HepG2 (cell line): ENCODE results near the gene SOX8. TPM values are rescaled to one million over a fixed set of nuclear protein-coding genes. Genes with fewer than 3 reads are reported as not detected.
A peak's percentile ranks its signal among the peaks of the same experiment; 100 is the strongest.

Experiments used
- ATAC-seq: fragments of 200-7000 bp; cut with Tn5 transposase; 3 replicates; pipeline ENCODE4 v1.9.1; 2020; ENCODE audit warnings: mild to moderate bottlenecking, moderate library complexity
- BruUV-seq: library from RNA; stranded (reverse); fragments of 400-500 nt; replicated peaks from 2 replicates; lab custom pipeline; 2021; lab: Mats Ljungman, UMichigan
- CTCF ChIA-PET: fragments of 300-600 bp; formaldehyde crosslinking; extraction: SDS; loops from one replicate; lab custom pipeline; 2021; ENCODE audit warnings: low total read pairs, inconsistent platforms, low intra/inter-chr PET ratio; lab: Yijun Ruan, JAX
- POLR2A ChIA-PET: fragments of 350-600 bp; sonication (Branson Sonifier 250); formaldehyde crosslinking; loops from one replicate; lab custom pipeline; 2020; ENCODE audit warnings: antibody characterized with exemption, inconsistent platforms; lab: Yijun Ruan, JAX
- DNase-seq: peaks from one replicate; pipeline ENCODE4 v3.0.0-alpha.2; 2015; ENCODE audit warnings: low spot score
- FAIRE-seq: peaks from 3 replicates; lab custom pipeline; 2011; peaks lifted over from hg19 to GRCh38; lab: Jason Lieb, UNC
- H2AFZ ChIP-seq: one replicate; pipeline ENCODE4 v1.6.1; 2011; ENCODE audit warnings: low read length, inconsistent platforms
- H3K27ac ChIP-seq: fragments of 300-600 bp; 3 replicates; pipeline ENCODE4 v1.8.0; 2011; ENCODE audit warnings: mixed run types, mild to moderate bottlenecking, mixed read lengths, low read length, inconsistent platforms; ENCODE audit not compliant: insufficient read depth; ENCODE audit errors: extremely low read length
- H3K27me3 ChIP-seq, 2 experiments: fragments of 200-600 bp in 1 of 2; 2 replicates in 1 of 2; 3 replicates in 1 of 2; pipeline versions ENCODE4 v1.6.0 to v1.8.0; 2011; ENCODE audit warnings: low read length in 2 of 2, mild to moderate bottlenecking in 2 of 2, moderate library complexity in 2 of 2, inconsistent platforms in 1 of 2; ENCODE audit not compliant: insufficient read depth in 2 of 2, control insufficient read depth in 1 of 2
- H3K36me3 ChIP-seq, 2 experiments: fragments of 200-600 bp in 1 of 2; replicated peaks in 1 of 2; 2 replicates in 1 of 2; 3 replicates in 1 of 2; pipeline versions ENCODE4 v1.5.1 to v1.8.0; 2011; ENCODE audit warnings: low read length in 2 of 2, inconsistent platforms in 1 of 2; ENCODE audit not compliant: insufficient read depth in 2 of 2, control insufficient read depth in 1 of 2
- H3K4me1 ChIP-seq: 2 replicates; pipeline ENCODE4 v1.5.1; 2012; ENCODE audit warnings: low read length, inconsistent platforms; ENCODE audit not compliant: insufficient read depth
- H3K4me2 ChIP-seq: 2 replicates; pipeline ENCODE4 v1.6.0; 2011; ENCODE audit warnings: low read depth, low read length, inconsistent platforms
- H3K4me3 ChIP-seq, 3 experiments: fragments of 200-600 bp in 1 of 3; sonication (generic), shearing (Covaris generic) in 1 of 3; replicated peaks in 1 of 3; 2 replicates each; pipeline ENCODE4 v1.5.1; 2011 to 2016; ENCODE audit warnings: low read length in 3 of 3, inconsistent platforms in 2 of 3, low read depth in 2 of 3, mild to moderate bottlenecking in 2 of 3, control low read depth in 1 of 3, mixed read lengths in 1 of 3; ENCODE audit not compliant: insufficient read depth in 1 of 3
- H3K79me2 ChIP-seq: one replicate; pipeline ENCODE4 v1.6.1; 2011; ENCODE audit warnings: low read length, inconsistent platforms; ENCODE audit not compliant: insufficient read depth
- H3K9ac ChIP-seq: 2 replicates; pipeline ENCODE4 v1.6.0; 2011; ENCODE audit warnings: mild to moderate bottlenecking, low read depth, low read length, inconsistent platforms; ENCODE audit not compliant: insufficient read depth
- H3K9me3 ChIP-seq: 2 replicates; pipeline ENCODE4 v1.5.1; 2012; ENCODE audit warnings: mild to moderate bottlenecking, low read length
- H4K20me1 ChIP-seq: 2 replicates; pipeline ENCODE4 v1.6.0; 2011; ENCODE audit warnings: inconsistent platforms, mild to moderate bottlenecking, low read length, moderate library complexity; ENCODE audit not compliant: insufficient read depth
- CTCF ChIP-seq: sonication (generic); formaldehyde crosslinking; IDR thresholded peaks from 2 replicates; pipeline ENCODE4 v1.5.0; 2020; ENCODE audit warnings: mild to moderate bottlenecking, missing genetic modification reagents, moderate library complexity
- DNMT1 ChIP-seq: sonication (generic); formaldehyde crosslinking; IDR thresholded peaks from 2 replicates; pipeline ENCODE4 v1.5.1; 2020; ENCODE audit warnings: mild to moderate bottlenecking, missing genetic modification reagents
- IRF2 ChIP-seq: IDR thresholded peaks from 2 replicates; pipeline ENCODE4 v1.6.1; 2018; ENCODE audit warnings: missing genetic modification reagents, missing compliant biosample characterization
- NCOR1 ChIP-seq: fragments of 200-600 bp; sonication (generic); IDR thresholded peaks from 2 replicates; pipeline ENCODE4 v1.7.0; 2017; ENCODE audit warnings: antibody characterized with exemption, low read length, borderline replicate concordance
- RFX5 ChIP-seq: IDR thresholded peaks from 2 replicates; pipeline ENCODE4 v1.6.1; 2011; ENCODE audit warnings: low read depth, low read length, improper control_type of control experiment
- SKIL ChIP-seq: sonication (generic); formaldehyde crosslinking; IDR thresholded peaks from 2 replicates; pipeline ENCODE4 v1.8.0; 2022; ENCODE audit warnings: missing genetic modification reagents, mild to moderate bottlenecking, moderate library complexity, borderline replicate concordance
- TFAP4 ChIP-seq: sonication (generic); IDR thresholded peaks from 2 replicates; pipeline ENCODE4 v1.6.1; 2016; ENCODE audit warnings: low read depth, borderline replicate concordance
- ZBTB25 ChIP-seq: IDR thresholded peaks from 2 replicates; pipeline ENCODE4 v1.6.1; 2018; ENCODE audit warnings: missing genetic modification reagents
- ZMYM2 ChIP-seq: sonication (generic); formaldehyde crosslinking; IDR thresholded peaks from 2 replicates; pipeline ENCODE4 v1.8.0; 2022; ENCODE audit warnings: mild to moderate bottlenecking, missing genetic modification reagents
- ZNF12 ChIP-seq: sonication (generic); formaldehyde crosslinking; IDR thresholded peaks from 2 replicates; pipeline ENCODE4 v1.5.0; 2020; ENCODE audit warnings: missing genetic modification reagents
- ZNF414 ChIP-seq: sonication (generic); formaldehyde crosslinking; IDR thresholded peaks from 2 replicates; pipeline ENCODE4 v1.5.0; 2020; ENCODE audit warnings: missing genetic modification reagents
- ZNF44 ChIP-seq: sonication (generic); formaldehyde crosslinking; IDR thresholded peaks from 2 replicates; pipeline ENCODE4 v1.5.1; 2020; ENCODE audit warnings: mild to moderate bottlenecking, missing genetic modification reagents
- ZNF589 ChIP-seq: sonication (generic); formaldehyde crosslinking; conservative IDR thresholded peaks from 2 replicates; pipeline ENCODE4 v1.8.0; 2022; ENCODE audit warnings: mild to moderate bottlenecking, moderate library complexity, missing genetic modification reagents
- WGBS: methylation state at CpG from one replicate; pipeline ENCODE4 v1.1.6; 2017; ENCODE audit warnings: low lambda C conversion rate; 5-methylcytosine and 5-hydroxymethylcytosine counted together
- in situ Hi-C: cut with HindIII; loops from 2 replicates; pipeline ENCODE4 v1.10.0; 2017; ENCODE audit warnings: low pct_unique_long_range_greater_than_20kb; ENCODE audit not compliant: extremely low pct_ligation_motif_present
- intact Hi-C: fragments of 100-400 bp; cut with micrococcal nuclease; formaldehyde crosslinking; loops from one replicate; pipeline ENCODE4 v1.10.0; 2022; ENCODE audit not compliant: unreplicated experiment
- polyA plus RNA-seq, 8 experiments: library from polyadenylated mRNA; depleted of rRNA in 3 of 8; stranded (reverse) in 7 of 8; unstranded in 1 of 8; fragments of >200 nt; fragmentation: Illumina TruSeq in 4 of 8; extraction: Trizol in 4 of 8; gene quantifications; 2 replicates each; pipeline versions ENCODE4 v1.2.1 to v1.2.3, GENCODE V29; 2011 to 2016; ENCODE audit warnings: low read depth in 4 of 8, missing spikeins in 1 of 8, mixed read lengths in 1 of 8; ENCODE audit not compliant: insufficient read depth in 1 of 8
- total RNA-seq, 5 experiments: library from RNA; depleted of rRNA; stranded (reverse); fragments of >200 nt; fragmentation: Illumina TruSeq; extraction: Trizol; gene quantifications; 2 replicates each; pipeline ENCODE4 v1.2.3, GENCODE V29; 2016; ENCODE audit warnings: low read depth in 1 of 5

SOX8 gene
- total and polyA plus RNA-seq, 2 of the 13 experiments (the other 11 are each of a cell fraction or from before 2014, with no cell fraction given): 0.20 to 0.28 TPM

GRCh38 chr16:1035066-1035415, 53.5 kb downstream of the SOX8 start:
- no peak overlapping the region for H3K4me3 ChIP-seq
- H3K9me3 ChIP-seq: peaks cover 11% of the 10 kb centered on the region; the same call in 1 of the 2 replicates
- BruUV-seq: no TSS peak
- no peaks in the 10 kb centered on the region for H4K20me1 ChIP-seq
- no peaks in the 10 kb centered on the region for H3K79me2 ChIP-seq
- H3K4me2 ChIP-seq: no peak overlapping the region
- H3K27ac ChIP-seq: no peak overlapping the region
- DNase-seq (no peak), FAIRE-seq (no peak), ATAC-seq (no peak)
- CTCF ChIA-PET: no interaction called here
- H3K27me3 ChIP-seq: peaks cover 13 to 60% of the 10 kb centered on the region in 2 experiments
- no peak overlapping the region for H3K9ac ChIP-seq
- intact Hi-C loops (no loop called here), in situ Hi-C loops (no loop called here)
- no CpG with 5 or more reads among the region's 7 CpGs for WGBS
- no peaks in the 10 kb centered on the region for H3K4me1 ChIP-seq
- no peak overlapping the region for H2AFZ ChIP-seq
- H3K36me3 ChIP-seq: no peaks in the 10 kb centered on the region
- TF ChIP-seq NCOR1 (no peak), ZBTB25 (CRISPR knock-in tag) (no peak), ZNF12 (CRISPR knock-in tag) (no peak), CTCF (no peak), IRF2 (CRISPR knock-in tag) (no peak), DNMT1 (no peak)
- POLR2A ChIA-PET: no interaction called here

- H2AFZ ChIP-seq: no peak overlapping the region
- ChIA-PET CTCF (no interaction called here), POLR2A (no interaction called here)
- peaks cover 12 to 49% of the 10 kb centered on the region in 2 experiments for H3K27me3 ChIP-seq
- no peak overlapping the region for H3K4me3 ChIP-seq
- H3K27ac ChIP-seq: no peak overlapping the region
- intact Hi-C loops: no loop called here
- H3K9ac ChIP-seq: no peak overlapping the region
- in situ Hi-C loops: no loop called here
- no peak for FAIRE-seq
- peak; percentile 40 for ATAC-seq
- no peaks in the 10 kb centered on the region for H3K36me3 ChIP-seq
- no peaks in the 10 kb centered on the region for H3K79me2 ChIP-seq
- WGBS: 0% methylated on average over 1 of the region's 15 CpGs
- no peak overlapping the region for H3K4me2 ChIP-seq
- H3K4me1 ChIP-seq: no peaks in the 10 kb centered on the region
- DNase-seq: no peak
- H3K9me3 ChIP-seq: peaks cover 11% of the 10 kb centered on the region; the same call in 1 of the 2 replicates
- no TSS peak for BruUV-seq
- H4K20me1 ChIP-seq: no peaks in the 10 kb centered on the region
- TF ChIP-seq TFAP4 (no peak), ZNF44 (CRISPR knock-in tag) (no peak), ZNF414 (no peak), ZMYM2 (CRISPR knock-in tag) (no peak), ZNF589 (CRISPR knock-in tag) (no peak), RFX5 (no peak), SKIL (no peak)
Measured at GRCh38 chr16:1036166-1036565, 54.6 kb downstream of the SOX8 start.
